Keratinocyte (primary cell): ENCODE results near the gene TOMM20L. TPM values are rescaled to one million over a fixed set of nuclear protein-coding genes. Genes with fewer than 3 reads are reported as not detected.

ENCODE experiments used
- DNase-seq: peaks from one replicate; pipeline ENCODE4 v3.0.0-alpha.2; 2011; ENCODE audit warnings: low read depth, missing footprints, low spot score
- FAIRE-seq: peaks from 2 replicates; lab custom pipeline; 2011; peaks lifted over from hg19 to GRCh38; lab: Jason Lieb, UNC
- H2AFZ ChIP-seq: 2 replicates; pipeline ENCODE4 v1.6.0; 2012; ENCODE audit warnings: low read length, control low read depth, inconsistent platforms; ENCODE audit not compliant: control insufficient read depth
- H3K27ac ChIP-seq: 2 replicates; pipeline ENCODE4 v1.5.1; 2011; ENCODE audit warnings: low read length; ENCODE audit not compliant: control insufficient read depth, insufficient read depth
- H3K27me3 ChIP-seq: 3 replicates; pipeline ENCODE4 v1.6.0; 2011; ENCODE audit warnings: low read length; ENCODE audit not compliant: control insufficient read depth, insufficient read depth; ENCODE audit errors: extremely low read depth
- H3K36me3 ChIP-seq, 2 experiments: 2 replicates in 1 of 2; 3 replicates in 1 of 2; pipeline ENCODE4 v1.5.1; 2011; ENCODE audit warnings: low read length in 2 of 2, mild to moderate bottlenecking in 1 of 2; ENCODE audit not compliant: control insufficient read depth in 2 of 2, insufficient read depth in 2 of 2; ENCODE audit errors: extremely low read depth in 1 of 2
- H3K4me1 ChIP-seq: 3 replicates; pipeline ENCODE4 v1.5.1; 2011; ENCODE audit warnings: low read length; ENCODE audit not compliant: control insufficient read depth, insufficient read depth; ENCODE audit errors: extremely low read depth
- H3K4me2 ChIP-seq: 3 replicates; pipeline ENCODE4 v1.6.0; 2011; ENCODE audit warnings: low read depth, low read length; ENCODE audit not compliant: control insufficient read depth, insufficient read depth; ENCODE audit errors: extremely low read depth
- H3K4me3 ChIP-seq, 3 experiments: fragments of 200-600 bp in 1 of 3; sonication (generic) in 1 of 3; 2 replicates in 2 of 3; 3 replicates in 1 of 3; pipeline ENCODE4 v1.5.1; 2011 to 2016; ENCODE audit warnings: low read length in 3 of 3, mild to moderate bottlenecking in 3 of 3, control low read depth in 2 of 3, inconsistent platforms in 1 of 3, low read depth in 1 of 3, mixed read lengths in 1 of 3, mixed run types in 1 of 3, moderate library complexity in 1 of 3; ENCODE audit not compliant: control insufficient read depth in 2 of 3, insufficient read depth in 2 of 3; ENCODE audit errors: extremely low read depth in 1 of 3
- H3K79me2 ChIP-seq: 2 replicates; pipeline ENCODE4 v1.6.0; 2012; ENCODE audit warnings: low read length; ENCODE audit not compliant: control insufficient read depth, insufficient read depth
- H3K9ac ChIP-seq: 3 replicates; pipeline ENCODE4 v1.6.0; 2011; ENCODE audit warnings: low read length; ENCODE audit not compliant: control insufficient read depth, insufficient read depth; ENCODE audit errors: extremely low read depth
- H3K9me1 ChIP-seq: 3 replicates; pipeline ENCODE4 v1.6.0; 2011; ENCODE audit warnings: low read length; ENCODE audit not compliant: control insufficient read depth, insufficient read depth; ENCODE audit errors: extremely low read depth
- H3K9me3 ChIP-seq: 2 replicates; pipeline ENCODE4 v1.5.1; 2012; ENCODE audit warnings: low read depth, low read length; ENCODE audit not compliant: control insufficient read depth
- H4K20me1 ChIP-seq: 3 replicates; pipeline ENCODE4 v1.6.0; 2011; ENCODE audit warnings: low read length; ENCODE audit not compliant: control insufficient read depth, insufficient read depth; ENCODE audit errors: extremely low read depth
- EZH2 ChIP-seq: IDR thresholded peaks from one replicate; pipeline ENCODE4 v1.6.1; 2012; ENCODE audit warnings: inconsistent platforms, mild to moderate bottlenecking, low read length, moderate library complexity
- dilution Hi-C: fragments of 300-500 bp; cut with MboI; formaldehyde crosslinking; loops from one replicate; pipeline ENCODE4 v1.7.0; 2020; ENCODE audit warnings: low sequenced_read_pairs; ENCODE audit not compliant: extremely low pct_ligation_motif_present
- polyA plus RNA-seq, 5 experiments: library from polyadenylated mRNA; depleted of rRNA in 3 of 5; stranded (reverse) in 3 of 5; stranded (forward) in 1 of 5; unstranded in 1 of 5; fragments of >200 nt; gene quantifications; 1 replicate in 1 of 5; 2 replicates in 3 of 5; 3 replicates in 1 of 5; pipeline versions ENCODE4 v1.2.1 to v1.2.3, GENCODE V29; 2011 to 2012; ENCODE audit warnings: missing spikeins in 2 of 5, low read depth in 1 of 5, low replicate concordance in 1 of 5
- TF ChIP-seq, protein P1 (sequence below), 3 experiments: IDR thresholded peaks in 1 of 3; conservative IDR thresholded peaks in 1 of 3; optimal IDR thresholded peaks in 1 of 3; 2 replicates in 2 of 3; 3 replicates in 1 of 3; pipeline versions ENCODE3 to v1.5.1; 2011; ENCODE audit warnings: low read length in 3 of 3, mild to moderate bottlenecking in 3 of 3, moderate library complexity in 2 of 3, control low read depth in 1 of 3, inconsistent platforms in 1 of 3; ENCODE audit not compliant: insufficient read depth in 2 of 3; ENCODE audit errors: extremely low read depth in 1 of 3

TOMM20L gene
- polyA plus RNA-seq, 1 donor (not counting 4 experiments of a cell fraction or from before 2014, with no cell fraction given), result not detected

DNA sequence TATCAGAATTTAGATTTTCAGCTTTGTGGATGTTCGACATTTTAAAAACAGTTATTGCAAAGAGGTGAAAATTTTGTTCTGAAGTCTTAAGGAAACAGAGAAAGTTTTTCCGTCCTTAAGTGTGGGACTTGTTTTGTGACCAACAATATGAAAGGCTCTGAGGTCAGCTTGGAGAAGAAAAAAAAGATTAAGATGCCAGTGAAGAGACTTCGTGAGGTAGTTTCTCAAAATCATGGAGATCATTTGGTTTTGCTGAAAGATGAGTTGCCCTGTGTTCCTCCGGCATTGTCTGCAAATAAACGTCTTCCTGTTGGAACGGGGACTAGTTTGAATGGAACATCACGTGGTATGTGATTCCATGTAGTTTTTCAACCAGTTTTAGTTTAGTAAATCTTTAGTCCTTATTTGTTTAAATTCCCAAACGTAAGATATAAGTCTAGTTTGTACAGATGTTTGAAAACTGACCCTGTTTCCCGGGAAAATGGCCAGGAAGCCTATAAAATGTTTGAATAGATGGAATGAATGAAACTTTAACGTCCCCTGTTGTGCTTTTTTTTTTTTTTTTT, 32.5 kb downstream of the TOMM20L start:
- peak overlapping the region; percentile 91 for H3K9ac ChIP-seq
- no peak for DNase-seq
- peaks cover 42% of the 10 kb centered on the region for H3K79me2 ChIP-seq
- peak; percentile 43 for FAIRE-seq
- no peaks in the 10 kb centered on the region for H4K20me1 ChIP-seq
- peak overlapping the region; percentile 71 to 96 (median 91) for H3K4me3 ChIP-seq
- H2AFZ ChIP-seq, result peak overlapping the region; percentile 78
- dilution Hi-C loops, result no loop called here
- no peaks in the 10 kb centered on the region for H3K36me3 ChIP-seq
- peak overlapping the region; percentile 73 for H3K4me2 ChIP-seq
- H3K27me3 ChIP-seq, result no peaks in the 10 kb centered on the region
- peaks cover 22% of the 10 kb centered on the region for H3K4me1 ChIP-seq
- H3K27ac ChIP-seq, result peak overlapping the region; percentile 97
- no peaks in the 10 kb centered on the region for H3K9me3 ChIP-seq
- no peaks in the 10 kb centered on the region for H3K9me1 ChIP-seq
- TF ChIP-seq, protein P1, sequence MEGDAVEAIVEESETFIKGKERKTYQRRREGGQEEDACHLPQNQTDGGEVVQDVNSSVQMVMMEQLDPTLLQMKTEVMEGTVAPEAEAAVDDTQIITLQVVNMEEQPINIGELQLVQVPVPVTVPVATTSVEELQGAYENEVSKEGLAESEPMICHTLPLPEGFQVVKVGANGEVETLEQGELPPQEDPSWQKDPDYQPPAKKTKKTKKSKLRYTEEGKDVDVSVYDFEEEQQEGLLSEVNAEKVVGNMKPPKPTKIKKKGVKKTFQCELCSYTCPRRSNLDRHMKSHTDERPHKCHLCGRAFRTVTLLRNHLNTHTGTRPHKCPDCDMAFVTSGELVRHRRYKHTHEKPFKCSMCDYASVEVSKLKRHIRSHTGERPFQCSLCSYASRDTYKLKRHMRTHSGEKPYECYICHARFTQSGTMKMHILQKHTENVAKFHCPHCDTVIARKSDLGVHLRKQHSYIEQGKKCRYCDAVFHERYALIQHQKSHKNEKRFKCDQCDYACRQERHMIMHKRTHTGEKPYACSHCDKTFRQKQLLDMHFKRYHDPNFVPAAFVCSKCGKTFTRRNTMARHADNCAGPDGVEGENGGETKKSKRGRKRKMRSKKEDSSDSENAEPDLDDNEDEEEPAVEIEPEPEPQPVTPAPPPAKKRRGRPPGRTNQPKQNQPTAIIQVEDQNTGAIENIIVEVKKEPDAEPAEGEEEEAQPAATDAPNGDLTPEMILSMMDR (optimal IDR thresholded peaks at IDR 0.05 in 1 of 3, IDR thresholded peaks at IDR 0.05 in 1 of 3, conservative IDR thresholded peaks at IDR 0.05 in 1 of 3; ENCODE audit: extremely low read depth in 1 of 3, insufficient read depth in 2 of 3, low read length in 3 of 3), result no peak
- no peak for TF ChIP-seq EZH2

DNA sequence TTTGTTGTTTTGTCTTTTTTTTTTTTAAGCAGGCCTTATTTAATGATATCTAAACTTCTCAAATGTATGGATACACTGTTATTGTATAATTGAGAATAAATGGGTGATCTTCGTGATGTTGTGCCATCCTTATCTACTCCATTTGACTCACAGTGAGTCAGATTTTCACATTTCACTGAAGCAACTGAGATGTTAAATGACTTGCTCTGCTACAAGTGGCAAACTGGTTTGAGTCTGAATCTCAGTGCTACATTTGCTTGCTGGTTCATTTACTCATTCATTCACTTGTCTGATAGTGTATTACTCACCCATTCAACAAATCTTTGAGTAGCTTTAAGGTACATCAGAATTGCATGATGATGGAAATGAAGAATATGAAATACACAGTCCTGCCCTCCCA, 34.4 kb downstream of the TOMM20L start:
- no peaks in the 10 kb centered on the region for H3K27me3 ChIP-seq
- H3K36me3 ChIP-seq, result no peaks in the 10 kb centered on the region
- H3K4me1 ChIP-seq, result peaks cover 22% of the 10 kb centered on the region
- no peaks in the 10 kb centered on the region for H3K9me3 ChIP-seq
- TF ChIP-seq, protein P1 (optimal IDR thresholded peaks at IDR 0.05 in 1 of 3, IDR thresholded peaks at IDR 0.05 in 1 of 3, conservative IDR thresholded peaks at IDR 0.05 in 1 of 3; ENCODE audit: extremely low read depth in 1 of 3, insufficient read depth in 2 of 3, low read length in 3 of 3), result no peak
- no peak for TF ChIP-seq EZH2
- dilution Hi-C loops, result no loop called here
- H3K4me2 ChIP-seq, result peak overlapping the region; percentile 73
- DNase-seq (no peak), FAIRE-seq (no peak)
- no peak overlapping the region for H3K4me3 ChIP-seq
- H3K9ac ChIP-seq, result no peak overlapping the region
- no peaks in the 10 kb centered on the region for H4K20me1 ChIP-seq
- no peaks in the 10 kb centered on the region for H3K9me1 ChIP-seq
- H3K27ac ChIP-seq, result no peak overlapping the region
- peaks cover 30% of the 10 kb centered on the region for H3K79me2 ChIP-seq
- H2AFZ ChIP-seq, result no peak overlapping the region
